K562 (cell line): ENCODE results near the gene RAD50. TPM values are rescaled to one million over a fixed set of nuclear protein-coding genes. Genes with fewer than 3 reads are reported as not detected.

Source experiments
- CEBPB ChIP-seq: fragments of 450-650 bp; IDR thresholded peaks from 2 replicates; pipeline ENCODE4 v1.6.1; 2016; ENCODE audit warnings: missing genetic modification characterization, missing compliant biosample characterization
- DIDO1 ChIP-seq: fragments of 450-650 bp; IDR thresholded peaks from 2 replicates; pipeline ENCODE4 v1.6.1; 2016; ENCODE audit warnings: low read depth, missing biosample characterization, missing genetic modification characterization
- ELF1 ChIP-seq: fragments of 200-800 bp; sonication (Bioruptor generic); IDR thresholded peaks from 2 replicates; pipeline ENCODE4 v1.6.1; 2016; ENCODE audit warnings: missing genetic modification characterization, missing compliant biosample characterization
- GTF2A2 ChIP-seq: IDR thresholded peaks from 2 replicates; pipeline ENCODE4 v1.6.1; 2016; ENCODE audit warnings: mild to moderate bottlenecking, missing genetic modification characterization, missing compliant biosample characterization
- HMG20A ChIP-seq: fragments of 450-650 bp; formaldehyde crosslinking; conservative IDR thresholded peaks from 2 replicates; pipeline ENCODE4 v1.4.0; 2020; ENCODE audit warnings: mild to moderate bottlenecking, mixed read lengths
- HMGN3 ChIP-seq: IDR thresholded peaks from 2 replicates; pipeline ENCODE4 v1.6.1; 2011; ENCODE audit warnings: borderline replicate concordance, low read depth, mild to moderate bottlenecking, mixed read lengths, low read length; ENCODE audit not compliant: insufficient read length; ENCODE audit errors: extremely low read depth
- L3MBTL2 ChIP-seq: fragments of 450-650 bp; IDR thresholded peaks from 2 replicates; pipeline ENCODE4 v1.6.1; 2016; ENCODE audit warnings: mild to moderate bottlenecking, moderate library complexity
- MEF2A ChIP-seq: IDR thresholded peaks from 2 replicates; pipeline ENCODE4 v1.6.1; 2011; ENCODE audit warnings: low read depth, mild to moderate bottlenecking, low read length, moderate library complexity; ENCODE audit not compliant: control insufficient read depth
- MTA1 ChIP-seq: fragments of 450-650 bp; IDR thresholded peaks from 2 replicates; pipeline ENCODE4 v1.6.1; 2017; ENCODE audit warnings: borderline replicate concordance
- RBM34 ChIP-seq: fragments of 200-400 bp; formaldehyde crosslinking; IDR thresholded peaks from 2 replicates; pipeline ENCODE4 v1.6.1; 2018; ENCODE audit warnings: low read length, borderline replicate concordance; ENCODE audit not compliant: insufficient read depth
- SIRT6 ChIP-seq: IDR thresholded peaks from one replicate; pipeline ENCODE4 v1.6.1; 2012; ENCODE audit warnings: low read depth, mild to moderate bottlenecking, control low read depth, inconsistent platforms, low read length, moderate library complexity
- SRF ChIP-seq, 2 experiments: fragments of 250-450, 450-650 bp in 1 of 2; sonication (Bioruptor Pico) in 1 of 2; sonication (generic) in 1 of 2; formaldehyde crosslinking; IDR thresholded peaks; 2 replicates each; pipeline versions ENCODE4 v1.5.0 to v1.5.1; 2020 to 2022; ENCODE audit warnings: mild to moderate bottlenecking in 1 of 2, missing genetic modification reagents in 1 of 2
- TARDBP ChIP-seq: fragments of 450-650 bp; IDR thresholded peaks from 2 replicates; pipeline ENCODE4 v1.6.1; 2016
- ZNF134 ChIP-seq: fragments of 250-450 bp; sonication (Bioruptor Pico); conservative IDR thresholded peaks from 2 replicates; pipeline ENCODE4 v1.4.0; 2020
- ZNF175 ChIP-seq: fragments of 200-800 bp; sonication (Bioruptor generic); IDR thresholded peaks from 2 replicates; pipeline ENCODE4 v1.6.1; 2016; ENCODE audit warnings: low read depth, mild to moderate bottlenecking, missing genetic modification characterization, missing compliant biosample characterization
- ZNF696 ChIP-seq: fragments of 250-450 bp; sonication (Bioruptor Pico); conservative IDR thresholded peaks from 2 replicates; pipeline ENCODE4 v1.4.0; 2020; ENCODE audit warnings: mild to moderate bottlenecking, moderate library complexity
- polyA plus RNA-seq, 8 experiments: library from polyadenylated mRNA; depleted of rRNA in 4 of 8; stranded (reverse) in 5 of 8; unstranded in 3 of 8; fragments of >200 nt; fragmentation: Nextera tagmentation in 2 of 8; fragmentation: Illumina TruSeq in 1 of 8; extraction: Ambion mirVana in 2 of 8; extraction: Trizol in 1 of 8; gene quantifications; 2 replicates each; pipeline versions ENCODE4 v1.2.1 to v1.2.3, GENCODE V29; 2011 to 2014; ENCODE audit warnings: inconsistent platforms in 1 of 8, missing spikeins in 1 of 8
- total RNA-seq, 7 experiments: library from RNA; depleted of rRNA in 6 of 7; stranded (reverse); fragments of >200 nt in 6 of 7; fragmentation: Illumina TruSeq in 2 of 7; extraction: Trizol in 2 of 7; gene quantifications; 2 replicates each; pipeline versions ENCODE4 v1.2.1 to v1.2.3, GENCODE V29; 2011 to 2021; ENCODE audit warnings: low replicate concordance in 1 of 7
- TF ChIP-seq, protein P1 (sequence below): fragments of 450-650 bp; IDR thresholded peaks from 2 replicates; pipeline ENCODE4 v1.6.1; 2017; ENCODE audit warnings: antibody characterized with exemption, mild to moderate bottlenecking
- TF ChIP-seq, protein P2 (sequence below), 2 experiments: fragments of 450-650 bp in 1 of 2; IDR thresholded peaks; 2 replicates each; pipeline ENCODE4 v1.6.1; 2011 to 2017; ENCODE audit warnings: low read depth in 2 of 2, antibody characterized with exemption in 1 of 2, borderline replicate concordance in 1 of 2, low read length in 1 of 2, mild to moderate bottlenecking in 1 of 2, mixed read lengths in 1 of 2; ENCODE audit not compliant: control insufficient read depth in 1 of 2
- TF ChIP-seq, protein P3 (sequence below), 2 experiments: fragments of 250-450 bp in 1 of 2; fragments of 450-650 bp in 1 of 2; sonication (Bioruptor Pico) in 1 of 2; IDR thresholded peaks; 2 replicates each; pipeline versions ENCODE4 v1.6.1 to v1.8.0; 2016 to 2021; ENCODE audit warnings: mild to moderate bottlenecking in 2 of 2, moderate library complexity in 2 of 2, missing compliant biosample characterization in 1 of 2, missing genetic modification characterization in 1 of 2

The RAD50 gene
- total and polyA plus RNA-seq, 9 of the 15 experiments (the other 6 are each of a cell fraction or from before 2014, with no cell fraction given) = 15.3 to 74.2 (median 44.1) TPM

- TF ChIP-seq, protein P1, sequence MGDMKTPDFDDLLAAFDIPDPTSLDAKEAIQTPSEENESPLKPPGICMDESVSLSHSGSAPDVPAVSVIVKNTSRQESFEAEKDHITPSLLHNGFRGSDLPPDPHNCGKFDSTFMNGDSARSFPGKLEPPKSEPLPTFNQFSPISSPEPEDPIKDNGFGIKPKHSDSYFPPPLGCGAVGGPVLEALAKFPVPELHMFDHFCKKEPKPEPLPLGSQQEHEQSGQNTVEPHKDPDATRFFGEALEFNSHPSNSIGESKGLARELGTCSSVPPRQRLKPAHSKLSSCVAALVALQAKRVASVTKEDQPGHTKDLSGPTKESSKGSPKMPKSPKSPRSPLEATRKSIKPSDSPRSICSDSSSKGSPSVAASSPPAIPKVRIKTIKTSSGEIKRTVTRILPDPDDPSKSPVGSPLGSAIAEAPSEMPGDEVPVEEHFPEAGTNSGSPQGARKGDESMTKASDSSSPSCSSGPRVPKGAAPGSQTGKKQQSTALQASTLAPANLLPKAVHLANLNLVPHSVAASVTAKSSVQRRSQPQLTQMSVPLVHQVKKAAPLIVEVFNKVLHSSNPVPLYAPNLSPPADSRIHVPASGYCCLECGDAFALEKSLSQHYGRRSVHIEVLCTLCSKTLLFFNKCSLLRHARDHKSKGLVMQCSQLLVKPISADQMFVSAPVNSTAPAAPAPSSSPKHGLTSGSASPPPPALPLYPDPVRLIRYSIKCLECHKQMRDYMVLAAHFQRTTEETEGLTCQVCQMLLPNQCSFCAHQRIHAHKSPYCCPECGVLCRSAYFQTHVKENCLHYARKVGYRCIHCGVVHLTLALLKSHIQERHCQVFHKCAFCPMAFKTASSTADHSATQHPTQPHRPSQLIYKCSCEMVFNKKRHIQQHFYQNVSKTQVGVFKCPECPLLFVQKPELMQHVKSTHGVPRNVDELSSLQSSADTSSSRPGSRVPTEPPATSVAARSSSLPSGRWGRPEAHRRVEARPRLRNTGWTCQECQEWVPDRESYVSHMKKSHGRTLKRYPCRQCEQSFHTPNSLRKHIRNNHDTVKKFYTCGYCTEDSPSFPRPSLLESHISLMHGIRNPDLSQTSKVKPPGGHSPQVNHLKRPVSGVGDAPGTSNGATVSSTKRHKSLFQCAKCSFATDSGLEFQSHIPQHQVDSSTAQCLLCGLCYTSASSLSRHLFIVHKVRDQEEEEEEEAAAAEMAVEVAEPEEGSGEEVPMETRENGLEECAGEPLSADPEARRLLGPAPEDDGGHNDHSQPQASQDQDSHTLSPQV = peak; percentile 82
- TF ChIP-seq TARDBP (no peak; the same call in 1 of the 2 replicates), SIRT6 (no peak), ZNF175 (CRISPR knock-in tag) (peak; percentile 88), GTF2A2 (tag) (peak; percentile 74), ZNF134 (CRISPR knock-in tag) (0 out of 2 replicates have a peak, but pooled peaks have one; percentile 8), CEBPB (tag) (0 out of 2 replicates have a peak, but pooled peaks have one; percentile 3), L3MBTL2 (peak; percentile 99), HMG20A (CRISPR knock-in tag) (no peak), ZNF696 (CRISPR knock-in tag) (no peak), MEF2A (no peak), ELF1 (peak; percentile 100), HMGN3 (peak; percentile 96), DIDO1 (tag) (peak; percentile 13; the same call in 1 of the 2 replicates), MTA1 (no peak), RBM34 (no peak), SRF (CRISPR knock-in tag; IDR thresholded peaks at IDR 0.05) (peak in 1 of 2 experiments; percentile 68; a peak in 1 of 4 replicates)
- TF ChIP-seq, protein P2, sequence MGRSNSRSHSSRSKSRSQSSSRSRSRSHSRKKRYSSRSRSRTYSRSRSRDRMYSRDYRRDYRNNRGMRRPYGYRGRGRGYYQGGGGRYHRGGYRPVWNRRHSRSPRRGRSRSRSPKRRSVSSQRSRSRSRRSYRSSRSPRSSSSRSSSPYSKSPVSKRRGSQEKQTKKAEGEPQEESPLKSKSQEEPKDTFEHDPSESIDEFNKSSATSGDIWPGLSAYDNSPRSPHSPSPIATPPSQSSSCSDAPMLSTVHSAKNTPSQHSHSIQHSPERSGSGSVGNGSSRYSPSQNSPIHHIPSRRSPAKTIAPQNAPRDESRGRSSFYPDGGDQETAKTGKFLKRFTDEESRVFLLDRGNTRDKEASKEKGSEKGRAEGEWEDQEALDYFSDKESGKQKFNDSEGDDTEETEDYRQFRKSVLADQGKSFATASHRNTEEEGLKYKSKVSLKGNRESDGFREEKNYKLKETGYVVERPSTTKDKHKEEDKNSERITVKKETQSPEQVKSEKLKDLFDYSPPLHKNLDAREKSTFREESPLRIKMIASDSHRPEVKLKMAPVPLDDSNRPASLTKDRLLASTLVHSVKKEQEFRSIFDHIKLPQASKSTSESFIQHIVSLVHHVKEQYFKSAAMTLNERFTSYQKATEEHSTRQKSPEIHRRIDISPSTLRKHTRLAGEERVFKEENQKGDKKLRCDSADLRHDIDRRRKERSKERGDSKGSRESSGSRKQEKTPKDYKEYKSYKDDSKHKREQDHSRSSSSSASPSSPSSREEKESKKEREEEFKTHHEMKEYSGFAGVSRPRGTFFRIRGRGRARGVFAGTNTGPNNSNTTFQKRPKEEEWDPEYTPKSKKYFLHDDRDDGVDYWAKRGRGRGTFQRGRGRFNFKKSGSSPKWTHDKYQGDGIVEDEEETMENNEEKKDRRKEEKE (IDR thresholded peaks at IDR 0.05; ENCODE audit: borderline replicate concordance in 1 of 2, control insufficient read depth in 1 of 2, low read depth in 2 of 2, low read length in 1 of 2) = no peak
- TF ChIP-seq, protein P3, sequence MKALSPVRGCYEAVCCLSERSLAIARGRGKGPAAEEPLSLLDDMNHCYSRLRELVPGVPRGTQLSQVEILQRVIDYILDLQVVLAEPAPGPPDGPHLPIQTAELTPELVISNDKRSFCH (CRISPR knock-in tag; IDR thresholded peaks at IDR 0.05) = no peak
- TF ChIP-seq, protein P3 (tag; IDR thresholded peaks at IDR 0.05) = peak; percentile 87; the same call in 1 of the 2 replicates
These were observed at the start of gene RAD50 (continued) for GRCh38 chr5:132556763-132557477.
